HL-60/S4 treated with retinoic acid at 250 ng/mL for 4 days and 3 days (cell line): ENCODE results near the gene FLT3LG.

Experiments
- in situ Hi-C: fragments of 300-500 bp; cut with MboI; formaldehyde crosslinking; loops from 2 replicates; pipeline ENCODE4 v1.7.0; 2022; ENCODE audit warnings: low sequenced_read_pairs

FLT3LG gene

DNA sequence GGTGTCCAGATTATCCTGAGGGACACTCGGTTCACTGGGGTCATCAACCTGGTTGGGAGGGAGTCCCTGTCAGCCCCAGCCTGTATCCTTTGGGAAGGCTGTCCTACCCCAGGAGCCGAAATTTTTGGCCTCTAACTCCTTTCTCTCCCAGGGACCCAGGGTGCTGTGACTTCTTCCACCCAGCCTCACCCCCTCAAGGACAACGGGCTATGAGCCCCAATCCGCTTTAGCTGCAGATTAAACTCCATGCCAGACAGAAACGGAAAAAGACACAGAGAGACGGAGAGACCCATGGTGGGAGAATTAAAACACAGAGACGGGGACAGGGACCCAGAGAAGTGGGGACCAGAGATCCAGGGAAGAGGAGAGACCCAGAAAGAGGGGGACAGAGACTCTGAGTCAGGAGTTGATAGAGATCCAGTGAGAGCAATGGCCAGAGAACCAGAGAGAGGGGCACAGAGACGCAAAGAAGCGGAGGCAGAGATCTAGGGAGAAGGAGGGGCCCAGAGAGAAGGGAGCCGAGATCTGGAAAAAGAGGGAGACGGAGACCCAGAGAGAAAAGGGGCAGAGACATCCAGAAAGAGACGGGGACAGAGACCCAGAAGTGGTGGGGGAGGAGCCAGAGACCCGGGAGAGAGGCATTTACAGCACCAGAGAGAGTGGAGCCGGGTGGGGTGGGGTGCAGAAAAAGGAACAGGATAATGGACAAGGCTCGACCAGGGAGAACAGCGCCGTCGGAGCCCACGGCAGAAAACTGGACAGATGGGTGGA is 33.4 kb upstream of the FLT3LG start:
- in situ Hi-C loops: loop anchor here (5.0 kb wide), 1 partner anchor 48 kb away; no protein-coding TSS in a partner anchor

DNA sequence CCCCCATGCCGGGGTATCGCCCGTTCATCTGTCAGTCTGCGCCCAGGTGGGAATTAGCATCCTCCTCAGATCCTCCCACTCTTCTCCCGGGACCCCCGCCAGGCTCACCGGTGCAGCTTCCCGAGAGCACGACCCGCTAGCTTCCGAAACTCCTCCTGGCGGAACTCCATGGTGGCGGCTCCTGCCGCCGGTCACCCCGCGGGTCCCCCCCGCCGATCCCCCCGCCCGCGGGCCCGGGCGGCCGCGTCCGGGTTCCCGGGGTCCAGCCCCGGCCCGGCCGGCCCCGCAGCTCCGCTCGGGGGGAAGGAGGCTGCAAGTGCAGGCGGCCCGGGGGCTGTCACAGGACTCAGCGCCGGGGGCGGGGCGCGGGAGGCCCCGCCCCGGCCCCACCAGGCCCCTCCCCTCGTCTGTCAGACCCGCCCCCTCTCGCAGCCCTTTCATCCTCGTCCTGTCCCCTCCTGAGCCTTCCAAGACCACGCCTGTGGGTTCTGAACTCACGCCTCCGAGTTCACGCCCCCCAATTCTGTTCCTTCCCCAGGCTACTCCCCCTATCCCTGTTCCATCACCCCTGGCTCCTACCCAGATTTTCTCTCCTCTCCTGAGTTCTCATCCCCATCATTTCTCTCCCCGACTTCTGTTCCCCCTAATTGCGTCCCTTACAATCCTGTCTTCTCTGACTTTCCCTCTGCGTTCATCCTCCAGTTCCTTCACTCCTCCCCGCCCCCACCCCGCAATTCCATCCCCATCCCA is 32.6 kb upstream of the FLT3LG start, which contains the start of gene SLC17A7:
SLC17A7 (minus strand) TSS at position 318 of the 750 bp plus-strand sequence; CDS start at position 170, 148 bp downstream.
- in situ Hi-C loops: loop anchor here (5.0 kb wide), 1 partner anchor 49 kb away; no protein-coding TSS in a partner anchor

DNA sequence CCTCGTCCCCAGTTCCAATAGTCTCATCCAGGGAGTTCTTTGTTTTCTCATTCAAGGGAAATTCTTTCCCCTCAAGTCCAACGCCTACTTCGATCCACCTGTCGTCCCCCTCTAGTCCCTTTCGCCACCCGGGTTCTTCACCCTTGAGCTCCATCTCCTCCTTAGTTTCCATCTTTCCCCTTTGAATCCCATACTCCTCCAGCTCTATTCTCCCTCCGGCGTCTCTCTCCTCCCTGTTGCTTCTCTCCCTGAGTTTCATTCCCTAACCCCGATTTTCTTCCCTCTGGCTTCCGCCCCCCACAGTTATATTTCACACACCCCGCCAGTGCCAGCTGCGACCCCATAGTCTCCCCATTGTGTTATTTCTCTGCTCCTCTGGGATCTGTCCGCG is 32.1 kb upstream of the FLT3LG start:
- in situ Hi-C loops: loop anchor here (5.0 kb wide), 1 partner anchor 50 kb away; no protein-coding TSS in a partner anchor

DNA sequence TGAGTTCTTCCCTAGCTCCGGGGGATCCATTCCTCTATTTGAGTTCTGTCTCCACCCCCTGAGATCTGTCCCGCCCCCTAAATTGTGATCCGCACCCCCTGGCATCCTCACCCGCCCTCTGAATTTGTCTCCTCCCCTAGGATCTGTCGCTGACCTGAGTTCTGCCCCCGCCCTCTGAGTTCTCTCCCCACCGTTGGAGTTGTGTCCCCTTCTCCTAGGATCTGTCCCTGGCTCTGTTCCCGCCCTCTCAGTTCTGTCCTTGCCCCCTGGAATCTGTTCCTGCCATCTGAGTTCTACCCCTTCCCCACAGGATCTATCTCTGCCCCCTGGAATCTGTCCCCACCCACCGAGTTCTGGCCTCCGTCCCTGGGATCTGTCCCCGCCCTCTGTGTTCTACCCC is 31.7 kb upstream of the FLT3LG start:
- in situ Hi-C loops: loop anchor here (5.0 kb wide), 1 partner anchor 50 kb away; no protein-coding TSS in a partner anchor

DNA sequence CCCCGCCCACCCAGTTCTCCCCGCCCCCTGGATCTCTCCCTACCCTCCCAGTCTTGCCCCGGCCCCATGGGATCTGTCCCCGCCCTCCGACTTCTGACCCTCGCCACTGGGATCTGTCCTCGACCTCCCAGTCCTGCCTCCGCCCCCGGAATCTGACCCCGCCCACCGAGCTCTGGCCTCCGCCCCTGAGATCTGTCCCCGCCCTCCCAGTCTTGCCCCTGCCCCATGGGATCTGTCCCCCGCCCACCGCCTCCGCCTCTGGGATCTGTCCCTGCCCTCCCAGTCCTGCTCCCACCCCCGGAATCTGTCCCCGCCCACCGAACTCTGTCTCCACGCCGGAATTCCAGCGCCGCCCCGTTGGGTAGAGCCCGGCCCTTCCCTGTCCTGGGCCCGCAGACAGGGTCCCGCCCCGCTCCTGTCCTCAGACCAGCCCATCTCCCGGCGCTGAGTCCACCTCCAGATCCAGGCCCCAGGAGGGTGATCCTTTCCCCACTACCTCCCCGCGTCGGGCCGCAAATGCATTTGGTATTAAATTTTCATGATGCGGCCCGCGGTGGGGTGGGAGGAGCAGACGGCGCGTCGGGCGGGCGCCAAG is 31.1 kb upstream of the FLT3LG start:
- in situ Hi-C loops: loop anchor here (5.0 kb wide), 1 partner anchor 51 kb away; no protein-coding TSS in a partner anchor

DNA sequence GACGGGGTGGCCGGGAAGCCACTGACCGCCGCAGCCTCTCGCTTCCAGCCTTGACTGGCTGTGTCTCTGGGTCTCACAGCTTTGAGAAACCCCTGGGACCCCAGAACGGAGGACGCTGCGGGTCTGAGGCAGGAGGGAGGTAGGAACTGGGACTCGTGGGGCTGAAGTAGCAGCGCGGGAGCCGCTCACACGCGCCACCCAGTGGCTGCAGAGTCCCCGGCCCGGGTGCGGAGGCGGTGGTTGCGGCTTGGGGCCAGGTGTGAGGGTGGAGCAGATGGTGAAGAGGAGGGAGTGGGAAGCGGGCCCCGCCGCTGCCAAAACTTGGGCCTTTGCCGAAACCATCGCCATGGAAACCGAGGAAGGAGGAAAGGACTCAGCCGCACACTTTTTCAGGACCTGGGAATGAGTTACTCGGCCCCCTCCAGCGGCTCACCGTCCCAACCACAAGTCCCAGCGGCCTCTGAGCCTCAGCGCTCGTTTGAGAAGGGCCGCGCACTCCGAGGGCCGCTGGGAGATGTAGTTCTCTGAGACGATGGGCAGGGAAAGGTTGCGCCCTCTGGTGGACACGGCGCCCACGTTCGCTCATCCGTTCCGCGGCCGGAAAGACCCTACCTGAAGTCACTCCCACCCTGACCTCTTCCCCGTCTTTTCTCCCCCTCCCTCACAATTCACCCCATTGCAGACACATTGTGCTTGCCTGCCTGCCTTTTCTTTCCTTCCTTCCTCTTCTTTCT is 30.5 kb upstream of the FLT3LG start:
- in situ Hi-C loops: loop anchor here (5.0 kb wide), 1 partner anchor 51 kb away; no protein-coding TSS in a partner anchor

DNA sequence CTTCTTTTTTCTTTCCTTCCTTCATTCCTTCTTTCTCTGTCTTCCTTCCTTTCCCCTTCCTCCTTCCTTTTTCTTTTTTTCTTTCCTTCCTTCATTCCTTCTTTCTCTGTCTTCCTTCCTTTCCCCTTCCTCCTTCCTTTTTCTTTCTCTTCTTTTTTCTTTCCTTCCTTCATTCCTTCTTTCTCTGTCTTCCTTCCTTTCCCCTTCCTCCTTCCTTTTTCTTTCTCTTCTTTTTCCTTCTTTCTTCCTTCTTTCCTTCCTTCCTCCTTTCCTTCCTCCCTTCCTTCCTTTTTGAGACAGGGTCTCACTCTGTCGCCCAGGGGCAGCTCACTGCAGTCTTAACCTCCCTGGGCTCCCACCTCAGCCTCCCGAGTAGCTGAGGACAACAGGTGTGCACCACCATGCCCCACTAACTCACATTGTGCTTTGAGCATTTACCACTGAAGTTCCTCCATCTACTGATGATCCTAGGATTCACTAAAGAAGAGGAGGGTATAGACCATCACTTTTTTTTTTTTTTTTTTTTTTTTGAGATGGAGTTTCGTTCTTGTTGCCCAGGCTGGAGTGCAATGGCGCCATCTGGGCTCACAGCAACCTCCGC is 29.8 kb upstream of the FLT3LG start:
- in situ Hi-C loops: loop anchor here (5.0 kb wide), 1 partner anchor 52 kb away; no protein-coding TSS in a partner anchor

DNA sequence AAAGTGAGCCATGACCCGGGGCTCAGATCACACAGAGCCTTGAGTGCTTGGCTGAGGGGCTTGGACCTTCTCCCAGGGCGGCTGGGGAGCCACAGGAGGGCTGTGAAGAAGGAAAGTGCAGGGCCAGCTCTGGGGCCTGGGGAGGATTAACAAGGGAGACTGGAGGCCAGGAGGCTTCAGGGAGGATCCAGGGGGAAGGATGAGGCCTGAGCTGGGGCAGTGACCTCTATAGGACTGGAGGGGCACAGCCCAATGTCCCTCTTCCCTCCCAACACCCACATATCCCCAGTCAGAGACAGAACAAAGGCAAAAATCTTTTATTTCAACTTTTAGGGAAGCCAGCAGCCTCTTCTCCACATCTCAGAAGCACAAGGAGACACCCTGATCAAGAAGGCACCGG is 28.0 kb upstream of the FLT3LG start:
- in situ Hi-C loops: no loop called here

DNA sequence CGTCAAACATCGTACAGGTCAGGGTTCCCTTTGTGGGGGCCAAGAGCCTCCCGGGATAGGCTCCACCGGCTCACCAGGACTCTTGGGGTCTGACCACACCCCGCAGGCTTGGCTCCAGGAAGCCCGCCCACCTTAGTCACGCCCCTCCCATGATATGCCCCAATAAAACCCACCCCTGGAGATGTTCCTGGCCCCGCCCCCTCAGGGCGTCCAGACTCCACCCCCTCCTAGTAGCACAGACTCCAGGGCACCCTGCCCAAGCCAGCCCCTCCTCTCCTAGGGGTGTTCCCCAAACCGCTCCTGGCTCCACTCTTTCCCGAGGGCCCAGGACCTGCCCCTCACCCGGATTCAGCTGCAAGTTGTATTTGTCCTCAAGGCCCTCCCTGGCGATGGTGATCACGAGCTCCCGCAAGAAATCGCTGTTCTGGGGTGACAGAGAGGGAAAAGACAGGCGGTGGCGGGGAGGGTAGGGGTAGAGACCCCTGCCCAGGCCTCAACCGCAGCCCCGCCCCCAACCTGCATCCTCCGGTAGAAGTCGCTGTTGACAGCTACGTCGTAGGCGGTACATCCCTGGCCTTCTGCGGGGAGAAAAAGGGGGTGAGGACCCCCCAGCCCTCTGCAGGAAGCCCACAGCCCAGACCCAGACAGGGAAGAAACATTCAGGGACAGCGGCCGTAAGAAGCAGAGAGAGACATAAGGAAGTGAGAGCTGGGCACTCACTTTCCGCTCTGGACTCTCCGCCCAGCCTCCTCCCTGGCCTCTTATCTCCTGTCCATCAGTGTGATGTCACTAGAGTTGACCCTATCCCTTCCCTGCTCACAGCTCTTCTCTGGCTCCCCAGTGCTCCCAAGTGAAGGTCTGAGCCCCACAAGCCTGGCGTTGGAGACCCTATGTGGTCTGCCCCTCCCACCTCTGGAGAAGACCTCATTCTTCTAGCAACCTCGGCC is 26.3 kb upstream of the FLT3LG start:
- in situ Hi-C loops: no loop called here

DNA sequence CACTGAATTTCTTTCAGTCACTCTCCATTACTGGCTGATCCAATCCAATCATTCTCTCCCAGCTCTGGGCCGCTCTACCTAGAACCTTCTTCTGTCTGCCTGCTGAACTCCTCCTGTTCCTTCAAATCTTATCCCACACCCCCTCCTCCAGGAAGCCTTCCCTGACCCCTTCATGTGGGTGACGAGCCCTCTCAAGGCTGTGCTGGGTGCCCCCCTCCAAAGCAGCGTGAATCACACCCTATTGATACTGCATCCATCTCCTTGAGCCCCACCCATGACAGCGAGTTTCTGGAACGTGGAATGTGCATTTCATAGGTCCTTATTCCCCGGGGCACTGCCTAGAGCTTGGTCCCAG is 25.6 kb upstream of the FLT3LG start:
- in situ Hi-C loops: no loop called here

DNA sequence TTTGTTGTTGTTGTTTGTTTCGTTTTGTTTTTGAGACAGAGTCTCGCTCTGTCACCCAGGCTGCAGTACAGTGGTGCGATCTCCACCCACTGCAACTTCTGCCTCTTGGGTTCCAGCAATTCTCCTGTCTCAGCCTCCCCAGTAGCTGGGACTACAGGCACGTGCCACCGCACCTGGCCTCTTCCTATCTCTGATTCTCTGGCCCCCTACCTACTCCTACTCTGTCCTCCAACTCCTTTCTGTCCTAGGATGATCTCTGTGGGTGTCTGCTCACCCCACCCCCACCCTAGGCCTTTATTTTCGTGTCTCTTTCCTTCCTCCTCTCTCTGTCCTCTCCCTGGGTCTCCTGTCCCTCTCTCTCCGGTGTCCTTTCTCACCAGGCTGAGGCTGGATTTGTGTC is 23.6 kb upstream of the FLT3LG start:
- in situ Hi-C loops: no loop called here

DNA sequence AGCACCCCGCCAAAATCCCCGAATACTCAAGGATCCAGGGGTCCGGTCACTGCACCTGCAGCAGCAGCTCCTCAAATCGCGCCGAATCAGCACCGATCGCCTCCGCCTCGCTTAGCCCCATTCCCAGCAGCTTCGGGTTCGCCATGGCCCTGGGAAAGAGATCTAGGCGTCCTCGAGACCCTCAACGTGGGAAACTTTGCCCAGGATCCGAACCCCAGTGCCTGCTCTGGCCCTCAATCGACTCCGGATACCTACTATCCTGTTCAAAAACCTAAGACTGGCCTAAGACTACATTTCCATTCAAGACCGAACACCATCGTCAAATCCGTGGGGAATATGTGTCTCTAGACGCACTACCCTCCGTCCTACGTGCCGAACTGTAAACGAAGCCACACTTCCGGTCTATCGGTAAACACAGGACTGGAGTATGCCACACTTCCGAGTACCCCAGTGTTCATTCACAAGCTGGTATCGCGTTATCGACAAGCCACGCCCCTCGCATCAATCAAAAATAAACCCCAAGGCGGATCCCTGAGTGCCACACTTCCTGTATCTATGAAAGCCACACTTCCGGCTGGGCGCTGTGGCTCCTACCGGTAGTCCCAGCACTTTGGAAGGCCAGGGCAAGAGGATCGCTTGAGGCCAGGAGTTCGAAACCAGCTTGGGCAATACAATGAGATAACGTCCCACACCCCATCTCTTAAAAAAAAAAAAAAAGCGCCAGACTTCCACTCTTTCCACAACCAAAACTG is 22.4 kb upstream of the FLT3LG start, which contains the start of gene PIH1D1:
PIH1D1 (minus strand) TSS at position 385 of the 752 bp plus-strand sequence; CDS start at position 145, 240 bp downstream.
- in situ Hi-C loops: no loop called here

DNA sequence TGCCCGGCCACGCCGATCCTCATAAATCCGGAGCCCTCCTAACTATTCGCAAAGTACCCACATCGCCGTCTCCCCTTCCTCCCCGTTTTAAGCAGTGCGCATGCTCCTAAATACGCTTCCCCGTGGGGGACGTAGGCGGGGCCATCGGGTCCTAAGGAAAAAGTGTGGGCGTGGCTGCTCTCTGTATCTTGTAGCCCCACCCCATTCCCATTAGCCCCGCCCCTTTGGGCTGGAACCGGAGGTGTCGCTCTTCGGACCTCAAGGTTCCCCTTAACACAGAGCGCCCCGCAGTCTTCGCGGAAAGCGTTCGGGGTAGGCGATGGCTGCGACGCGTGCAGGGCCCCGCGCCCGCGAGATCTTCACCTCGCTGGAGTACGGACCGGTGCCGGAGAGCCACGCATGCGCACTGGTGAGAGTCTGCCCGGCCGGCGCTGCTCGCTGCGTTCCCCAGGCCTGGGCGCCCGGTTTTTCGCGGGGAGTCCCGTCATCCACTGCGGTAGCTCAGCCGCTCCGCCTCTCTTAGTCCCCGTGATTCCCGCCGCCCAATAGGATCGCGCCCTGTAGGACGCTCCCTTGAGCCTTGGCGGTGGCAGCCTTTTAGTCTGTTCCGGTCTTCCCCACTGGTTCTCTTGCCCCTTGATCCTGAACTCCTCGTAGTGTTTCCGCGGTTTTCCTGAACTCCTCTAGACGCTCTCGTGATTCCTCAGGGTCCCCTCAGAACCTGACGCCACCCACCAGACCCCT is 20.8 kb upstream of the FLT3LG start, which contains the start of gene ALDH16A1:
ALDH16A1 (plus strand) TSS at position 213 of the 744 bp plus-strand sequence; CDS start at position 320, 107 bp downstream.
- in situ Hi-C loops: no loop called here

DNA sequence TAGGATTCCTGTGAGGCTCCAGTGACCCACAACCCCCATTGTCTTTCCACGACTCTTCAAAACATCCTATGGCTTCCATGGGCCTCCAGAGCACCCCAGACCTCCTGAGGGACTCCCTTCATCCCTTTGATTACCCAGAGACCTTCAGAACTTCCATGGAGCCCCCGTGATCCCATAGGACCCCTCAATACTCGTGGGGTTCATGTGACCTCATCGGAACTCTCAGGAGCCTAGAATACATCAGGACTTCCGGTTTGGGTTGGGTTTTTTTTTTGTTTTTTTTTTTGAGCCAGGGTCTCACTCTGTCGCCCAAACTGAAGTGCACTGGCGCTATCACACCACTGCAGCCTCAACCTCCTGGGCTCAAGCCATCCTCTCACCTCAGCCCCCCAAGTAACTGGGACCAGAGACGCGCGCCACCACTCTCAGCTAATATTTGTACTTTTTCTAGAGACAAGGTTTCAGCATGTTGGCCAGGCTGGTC is 20.2 kb upstream of the FLT3LG start:
- in situ Hi-C loops: no loop called here

DNA sequence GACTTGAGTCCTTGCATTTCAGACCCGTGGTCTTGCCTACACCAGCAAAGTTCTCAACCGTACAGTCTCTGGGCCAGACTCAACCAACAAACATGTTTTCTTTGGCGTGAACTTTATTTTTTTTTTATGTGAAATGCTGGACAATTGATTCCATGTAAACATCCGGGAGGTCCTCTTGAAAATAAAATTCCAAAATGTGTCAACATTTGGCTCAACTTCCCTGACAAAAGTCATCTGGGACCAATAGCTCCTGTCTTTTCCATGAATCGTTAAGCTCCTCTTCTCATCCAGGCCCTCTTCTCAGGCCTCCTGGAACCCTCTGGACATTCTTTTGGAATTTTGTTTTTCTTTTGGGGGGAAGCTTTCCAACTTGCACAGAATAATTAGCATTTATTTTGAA is 18.2 kb upstream of the FLT3LG start:
- in situ Hi-C loops: no loop called here

DNA sequence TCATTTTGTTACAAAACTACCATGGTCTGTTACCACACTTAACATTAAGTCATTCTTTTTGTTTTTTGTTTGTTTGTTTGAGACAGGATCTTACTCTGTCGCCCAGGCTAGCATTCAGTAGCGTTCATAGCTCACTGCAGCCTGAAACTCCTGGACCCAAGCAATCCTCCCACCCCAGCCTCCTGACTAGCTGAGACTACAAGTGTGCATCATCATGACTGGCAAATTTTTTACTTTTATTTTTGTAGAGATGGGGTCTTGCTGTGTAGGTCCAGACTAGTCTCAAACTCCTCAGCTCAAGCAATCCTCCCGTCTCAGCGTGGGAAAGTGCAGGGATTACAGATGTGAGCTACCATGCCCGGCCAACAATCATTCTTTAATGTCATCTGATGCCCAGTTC is 17.7 kb upstream of the FLT3LG start:
- in situ Hi-C loops: no loop called here

DNA sequence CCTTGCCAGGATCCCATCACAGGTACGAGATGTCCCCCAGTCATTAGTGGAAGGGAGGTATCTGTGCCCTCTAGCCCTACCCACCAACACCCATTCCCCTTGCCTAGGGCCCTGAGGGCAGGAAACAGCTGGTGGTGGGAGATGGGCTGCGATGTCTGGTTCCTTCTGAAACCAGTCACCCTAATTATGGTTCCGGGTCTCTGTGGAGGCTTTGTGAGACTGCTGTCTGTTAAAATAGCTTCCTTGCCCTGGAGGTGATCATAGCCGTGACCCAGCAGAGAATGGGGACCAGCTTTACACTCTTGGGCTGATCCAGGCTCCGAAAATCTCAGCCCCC is 15.5 kb upstream of the FLT3LG start:
- in situ Hi-C loops: no loop called here

DNA sequence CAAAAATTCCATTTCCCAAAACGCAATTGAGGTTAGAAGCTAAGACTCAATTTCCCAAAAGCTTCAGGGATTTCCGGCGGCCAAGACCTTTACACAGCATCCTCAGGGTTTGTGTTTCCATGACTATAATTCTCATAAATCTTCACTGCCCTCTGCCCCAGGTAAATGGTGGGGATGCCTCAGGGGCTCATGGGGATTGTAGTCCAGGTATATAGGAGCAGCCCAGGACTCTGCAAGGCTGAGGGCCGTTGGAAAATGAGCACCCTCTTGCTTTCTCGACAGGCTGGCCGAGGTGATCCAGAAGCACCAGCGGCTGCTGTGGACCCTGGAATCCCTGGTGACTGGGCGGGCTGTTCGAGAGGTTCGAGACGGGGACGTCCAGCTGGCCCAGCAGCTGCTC is 14.6 kb upstream of the FLT3LG start:
- in situ Hi-C loops: no loop called here
